ENCODE measurements around the gene MEI4.

Gene MEI4

GRCh38 chr6:77906070-77906469 lies 253.2 kb downstream of the MEI4 start:
- DNase-seq (ENCODE audit: low read depth in 1 of 2, low spot score in 1 of 2), result no peak
- Histone ChIP-seq H3K27ac (replicated peaks) (no peak overlapping the region), H3K4me3 (replicated peaks; ENCODE audit: insufficient read depth, low read length) (no peak overlapping the region), H3K27me3 (ENCODE audit: insufficient read depth, poor library complexity, severe bottlenecking) (no peaks in the 10 kb centered on the region)
- no peak for TF ChIP-seq REST (IDR thresholded peaks at IDR 0.05; ENCODE audit: insufficient replicate concordance, low read depth)
- TF ChIP-seq SPI1 (IDR thresholded peaks at IDR 0.05; ENCODE audit: borderline replicate concordance, low read depth), result no peak
- no peak for TF ChIP-seq CTCF (IDR thresholded peaks at IDR 0.05; ENCODE audit: insufficient read depth, low read length)
- TF ChIP-seq POLR2AphosphoS5 (IDR thresholded peaks at IDR 0.05; ENCODE audit: low read depth), result no peak
- no peak for TF ChIP-seq GABPA (IDR thresholded peaks at IDR 0.05; ENCODE audit: low read depth)

DNA sequence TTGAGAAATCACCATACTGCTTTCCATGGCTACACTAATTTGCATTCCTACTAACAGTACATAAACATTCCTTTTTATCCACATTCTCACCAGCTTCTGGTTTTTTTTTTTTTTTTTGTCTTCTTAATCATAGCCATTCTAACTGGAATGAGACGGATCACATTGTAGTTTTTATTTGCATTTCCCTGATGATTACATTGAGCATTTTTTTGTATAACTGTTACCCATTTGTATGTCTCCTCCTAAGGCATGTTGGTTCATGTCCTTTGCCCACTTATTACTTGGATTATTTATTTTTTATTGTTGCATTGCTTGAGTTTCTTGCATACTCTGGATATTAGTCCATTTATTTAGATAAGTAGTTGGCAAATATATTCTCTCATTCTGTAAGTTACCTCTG lies 258.0 kb downstream of the MEI4 start:
- no peak overlapping the region for H3K4me3 ChIP-seq (replicated peaks; ENCODE audit: insufficient read depth, low read length)
- TF ChIP-seq POLR2AphosphoS5 (IDR thresholded peaks at IDR 0.05; ENCODE audit: low read depth), result no peak
- no peak for TF ChIP-seq REST (IDR thresholded peaks at IDR 0.05; ENCODE audit: insufficient replicate concordance, low read depth)
- TF ChIP-seq GABPA (IDR thresholded peaks at IDR 0.05; ENCODE audit: low read depth), result no peak
- TF ChIP-seq CTCF (IDR thresholded peaks at IDR 0.05; ENCODE audit: insufficient read depth, low read length), result no peak
- no peak for TF ChIP-seq SPI1 (IDR thresholded peaks at IDR 0.05; ENCODE audit: borderline replicate concordance, low read depth)

GRCh38 chr6:77926198-77926751 lies 273.4 kb downstream of the MEI4 start:
- no peak overlapping the region for H3K27ac ChIP-seq (replicated peaks)
- H3K27me3 ChIP-seq (ENCODE audit: insufficient read depth, poor library complexity, severe bottlenecking), result no peaks in the 10 kb centered on the region
- TF ChIP-seq POLR2AphosphoS5 (IDR thresholded peaks at IDR 0.05; ENCODE audit: low read depth) (no peak), SPI1 (IDR thresholded peaks at IDR 0.05; ENCODE audit: borderline replicate concordance, low read depth) (no peak), REST (IDR thresholded peaks at IDR 0.05; ENCODE audit: insufficient replicate concordance, low read depth) (no peak), GABPA (IDR thresholded peaks at IDR 0.05; ENCODE audit: low read depth) (no peak), CTCF (IDR thresholded peaks at IDR 0.05; ENCODE audit: insufficient read depth, low read length) (no peak)
- no peak overlapping the region for H3K4me3 ChIP-seq (replicated peaks; ENCODE audit: insufficient read depth, low read length)
- no peak for DNase-seq (ENCODE audit: low read depth in 1 of 2, low spot score in 1 of 2)

More for the DNA sequence above, 258.0 kb downstream of the MEI4 start:
- H3K27ac ChIP-seq (replicated peaks), result no peak overlapping the region
- no peaks in the 10 kb centered on the region for H3K27me3 ChIP-seq (ENCODE audit: insufficient read depth, poor library complexity, severe bottlenecking)
- DNase-seq (ENCODE audit: low read depth in 1 of 2, low spot score in 1 of 2), result no peak
